HG03175 (cell line): ENCODE data around the gene PLEK.
A peak's percentile ranks its signal among the peaks of the same experiment; 100 is the strongest.
"Not testable (repeated sequence)": the region's sequence is repeated elsewhere in the genome, so short reads cannot be mapped to it uniquely, and the experiment has no call there.

ENCODE experiments used
- ATAC-seq: cut with Tn5 transposase; IDR thresholded peaks from one replicate; pipeline ENCODE4 v1.9.1; 2021; ENCODE audit warnings: mild to moderate bottlenecking, moderate library complexity; ENCODE audit not compliant: unreplicated experiment

The PLEK gene

GRCh38 chr2:68352651-68353391 is 12.3 kb upstream of the PLEK start:
- no peak for ATAC-seq

DNA sequence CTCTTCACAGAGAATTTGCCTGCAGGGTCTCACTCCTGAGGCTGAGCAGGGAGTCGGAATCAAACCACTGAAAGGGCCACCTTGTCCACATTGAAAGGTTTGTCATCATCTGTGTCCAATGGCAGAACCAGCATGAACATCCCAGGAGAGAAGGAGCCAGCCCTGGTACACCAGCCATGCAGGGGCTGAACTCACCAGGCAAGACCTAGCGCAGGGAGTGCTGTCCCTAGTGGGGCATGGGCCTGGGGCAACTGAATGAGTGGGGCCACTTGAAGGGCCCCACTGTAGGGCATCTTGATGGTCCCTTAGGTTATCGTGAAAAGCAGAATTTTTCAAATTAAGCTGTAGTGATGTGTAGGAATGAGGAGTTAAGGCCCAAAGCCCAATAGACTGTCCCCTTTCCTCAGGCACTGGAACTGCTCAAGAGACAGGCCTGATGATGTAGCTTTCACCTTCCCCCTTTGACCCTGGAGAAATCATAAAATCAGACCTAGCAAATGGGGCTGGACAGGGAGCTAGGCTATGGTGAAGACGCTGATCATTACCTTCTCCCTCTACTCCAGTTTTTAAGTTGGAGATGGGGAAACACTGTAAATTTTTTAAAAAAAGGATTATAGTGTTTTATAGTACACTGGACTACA is 8.4 kb upstream of the PLEK start:
- no peak for ATAC-seq

GRCh38 chr2:68357605-68358337 is 7.3 kb upstream of the PLEK start:
- ATAC-seq = peak; percentile 65

- ATAC-seq = no peak
These were observed 5.2 kb upstream of the PLEK start for GRCh38 chr2:68359889-68360288.

GRCh38 chr2:68362069-68362468 is 3.0 kb upstream of the PLEK start:
- ATAC-seq = peak; percentile 48

DNA sequence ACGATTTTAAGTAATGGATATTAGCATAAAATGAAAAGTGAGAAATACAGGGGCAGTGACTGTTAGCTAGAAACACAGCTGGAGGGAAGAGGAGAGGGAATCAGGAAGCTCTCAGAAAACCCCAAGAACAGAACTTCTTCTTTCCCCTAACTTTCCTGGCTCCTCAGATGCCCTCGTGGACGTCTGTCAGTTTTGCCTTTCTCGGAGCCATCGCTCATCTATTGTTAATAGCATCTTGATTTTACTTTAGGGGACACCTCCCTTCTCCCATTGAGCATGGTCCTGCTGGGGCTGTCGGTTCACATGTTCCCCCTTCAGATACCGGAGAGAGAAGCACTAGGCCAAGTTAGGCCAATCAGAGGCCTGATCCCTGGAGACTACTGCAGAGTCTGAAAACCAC is 2.3 kb upstream of the PLEK start:
- ATAC-seq = no peak

- no peak for ATAC-seq
These were observed 1.4 kb upstream of the PLEK start for GRCh38 chr2:68363721-68364120.

DNA sequence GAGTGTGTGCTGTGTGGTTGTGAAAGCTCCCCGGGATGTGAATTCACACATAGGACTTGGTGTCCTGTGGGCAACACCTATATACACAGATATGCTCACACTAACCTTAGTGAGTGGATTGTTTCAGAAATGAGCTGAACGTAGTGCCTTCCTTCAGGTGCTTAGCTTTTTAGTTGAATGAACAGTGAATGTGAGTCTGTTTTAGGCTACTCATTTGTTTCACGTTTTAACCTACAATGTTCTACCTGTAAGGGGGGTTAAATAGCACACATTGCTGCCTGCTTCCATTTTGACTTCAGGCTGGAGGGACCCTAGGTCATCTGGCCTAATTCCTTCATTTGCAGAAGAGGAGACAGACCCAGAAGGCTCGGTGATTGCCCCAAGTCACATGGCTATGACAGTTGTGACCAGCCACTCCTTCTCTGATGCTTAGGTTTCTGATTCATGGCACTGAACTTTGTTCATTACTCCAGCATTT is 1.0 kb downstream of the PLEK start:
- peak; percentile 36 for ATAC-seq

DNA sequence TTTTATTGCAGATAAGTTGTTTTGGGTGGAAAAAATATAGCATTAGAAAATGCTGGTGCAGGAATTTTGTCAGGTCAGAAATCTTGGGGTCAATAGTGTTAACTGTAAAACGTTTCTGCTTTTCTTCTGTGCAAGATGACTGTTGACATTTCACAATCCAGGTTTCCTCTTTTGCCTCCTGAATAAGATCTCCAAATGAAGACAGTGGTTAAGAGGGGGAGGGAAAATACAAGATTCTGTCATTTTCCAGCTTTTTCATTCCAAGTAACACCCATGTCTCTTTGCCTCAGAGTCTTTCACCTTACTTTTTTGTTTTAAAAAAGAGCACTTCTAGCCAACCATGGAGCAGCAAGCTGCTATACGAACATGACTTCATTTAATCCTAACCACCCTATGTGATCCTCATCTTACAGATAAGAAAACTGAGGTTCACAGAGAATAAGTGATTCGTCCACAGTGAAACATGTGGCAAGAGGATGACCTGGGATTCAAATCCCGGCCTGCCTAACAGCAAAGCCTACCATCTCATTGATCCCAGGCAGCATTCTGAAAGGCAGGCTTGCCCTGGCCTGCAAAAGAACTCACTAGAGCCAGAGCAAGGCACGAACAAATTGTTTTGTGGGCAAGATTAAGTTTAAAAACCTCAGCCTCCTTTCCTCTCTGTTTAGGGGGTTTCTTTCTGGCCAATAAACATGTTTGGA is 3.0 kb downstream of the PLEK start:
- no peak for ATAC-seq

DNA sequence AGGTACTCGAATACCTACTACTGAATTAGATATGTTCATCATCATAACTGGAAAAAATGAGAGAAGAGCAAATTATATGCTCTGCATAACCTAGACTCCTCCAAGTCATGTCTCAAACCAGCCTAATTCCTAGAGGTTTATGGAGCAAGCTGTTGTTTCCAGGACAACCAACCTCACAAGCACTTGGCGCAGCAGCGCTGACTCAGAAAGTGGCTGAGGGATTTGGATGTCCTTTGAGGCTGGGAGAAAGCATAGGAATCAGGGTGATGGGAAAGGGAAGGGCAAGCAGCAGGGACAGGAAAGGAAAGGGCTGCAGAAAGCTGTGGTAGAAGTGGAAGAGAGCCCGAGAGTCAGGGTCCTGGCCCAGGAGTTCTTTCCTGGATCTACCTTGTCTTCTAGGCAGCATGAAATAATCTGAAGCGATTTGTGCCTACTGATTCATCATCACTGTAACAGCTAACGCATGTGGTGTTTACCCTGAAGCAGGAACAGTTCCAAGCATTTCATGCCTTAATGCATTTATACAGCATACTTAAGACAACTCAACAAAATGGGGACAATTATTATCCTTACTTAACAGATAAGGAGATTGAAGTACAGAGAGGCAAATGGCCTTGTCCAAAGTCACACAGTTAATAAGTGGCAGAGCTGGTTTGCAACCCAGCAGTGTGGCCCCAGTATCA is 3.7 kb downstream of the PLEK start:
- ATAC-seq = no peak

- no peak for ATAC-seq
These were observed 4.3 kb downstream of the PLEK start for GRCh38 chr2:68369337-68369734.

DNA sequence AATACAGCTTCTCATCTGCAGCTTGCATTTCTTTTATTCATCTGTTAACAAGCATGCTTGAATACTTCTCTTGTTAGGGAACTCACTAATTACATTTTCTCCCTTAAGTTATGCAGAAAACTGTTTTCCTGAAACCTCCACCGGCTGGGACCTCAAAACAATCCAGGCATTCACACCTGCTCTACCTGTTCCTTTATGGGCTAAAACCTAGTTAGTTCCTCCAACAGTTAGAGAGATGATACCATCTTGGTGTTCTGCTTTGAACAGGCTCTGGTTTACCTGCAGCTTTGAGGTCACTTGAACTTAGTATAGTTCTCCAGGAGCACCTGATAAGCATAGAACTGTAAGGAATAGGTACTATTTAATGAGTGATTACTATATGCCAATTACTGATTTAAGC is 6.1 kb downstream of the PLEK start:
- ATAC-seq = no peak

DNA sequence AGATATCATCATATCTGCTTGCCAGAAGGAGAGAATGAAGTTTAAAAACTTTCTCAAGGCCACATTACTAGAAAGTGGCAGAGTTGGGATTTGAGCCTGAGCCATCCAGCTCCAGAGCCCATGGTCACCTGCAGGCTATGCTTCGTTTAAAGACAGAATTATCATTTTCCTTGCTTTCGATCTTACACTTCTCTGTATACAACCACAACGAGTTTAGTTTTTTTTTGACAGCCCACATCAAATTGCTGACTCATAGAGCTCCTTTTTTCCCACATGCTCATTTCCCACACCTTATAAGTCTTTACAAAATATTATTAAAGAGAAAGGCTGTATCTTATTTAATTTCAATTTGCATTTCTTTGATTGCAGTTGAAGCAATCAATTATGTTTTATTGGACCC is 6.5 kb downstream of the PLEK start:
- ATAC-seq = no peak

- no peak for ATAC-seq
These were observed 7.4 kb downstream of the PLEK start for GRCh38 chr2:68372485-68372884.

GRCh38 chr2:68374184-68374583 is 9.1 kb downstream of the PLEK start:
- ATAC-seq = no peak

- no peak for ATAC-seq
These were observed 10.5 kb downstream of the PLEK start for GRCh38 chr2:68375582-68375981.

DNA sequence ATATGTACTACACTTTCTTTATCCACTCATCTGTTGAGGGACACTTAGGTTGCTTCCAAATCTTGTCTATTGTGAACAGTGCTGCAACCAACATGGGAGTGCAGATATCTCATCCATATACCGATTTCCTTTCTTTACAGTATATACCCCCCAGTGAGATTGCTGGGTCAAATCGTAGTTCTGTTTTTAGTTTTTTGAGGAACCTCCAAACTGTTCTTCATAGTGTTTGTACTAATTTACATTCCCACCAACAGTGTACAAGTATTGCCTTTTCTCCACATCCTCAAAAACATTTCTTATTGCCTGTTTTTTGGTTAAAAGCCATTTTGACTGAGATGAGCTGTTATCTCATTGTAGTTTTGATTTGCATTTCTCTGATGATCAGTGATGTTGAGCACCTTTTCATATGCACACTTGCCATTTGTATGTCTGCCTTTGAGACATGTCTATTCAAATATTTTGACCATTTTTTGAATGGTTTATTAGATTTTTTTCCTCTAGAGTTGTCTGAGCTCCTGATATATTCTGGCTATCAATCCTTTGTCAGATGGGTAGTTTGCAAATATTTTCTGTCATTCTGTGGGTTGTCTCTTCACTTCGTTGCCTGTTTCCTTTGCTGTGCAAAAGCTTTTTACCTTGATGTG is 12.2 kb downstream of the PLEK start:
- no peak for ATAC-seq

DNA sequence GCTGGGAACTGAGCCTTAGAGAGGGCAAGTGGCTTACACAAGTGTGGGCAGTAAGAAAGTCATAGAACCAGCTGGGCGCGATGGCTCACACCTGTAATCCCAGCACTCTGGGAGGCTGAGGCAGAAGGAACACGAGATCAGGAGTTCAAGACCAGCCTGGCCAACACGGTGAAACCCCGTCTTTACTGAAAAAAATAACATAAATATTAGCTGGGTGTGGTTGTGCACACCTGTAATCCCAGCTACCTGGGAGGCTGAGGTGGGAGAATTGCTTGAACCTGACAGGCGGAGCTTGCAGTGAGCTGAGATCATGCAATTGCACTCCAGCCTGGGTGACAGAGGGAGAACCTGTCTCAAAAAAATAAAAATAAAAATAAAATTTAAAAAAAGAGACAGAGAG is 13.7 kb downstream of the PLEK start:
- not testable (repeated sequence) for ATAC-seq

- no peak for ATAC-seq
These were observed 14.2 kb downstream of the PLEK start for GRCh38 chr2:68379184-68379708.

DNA sequence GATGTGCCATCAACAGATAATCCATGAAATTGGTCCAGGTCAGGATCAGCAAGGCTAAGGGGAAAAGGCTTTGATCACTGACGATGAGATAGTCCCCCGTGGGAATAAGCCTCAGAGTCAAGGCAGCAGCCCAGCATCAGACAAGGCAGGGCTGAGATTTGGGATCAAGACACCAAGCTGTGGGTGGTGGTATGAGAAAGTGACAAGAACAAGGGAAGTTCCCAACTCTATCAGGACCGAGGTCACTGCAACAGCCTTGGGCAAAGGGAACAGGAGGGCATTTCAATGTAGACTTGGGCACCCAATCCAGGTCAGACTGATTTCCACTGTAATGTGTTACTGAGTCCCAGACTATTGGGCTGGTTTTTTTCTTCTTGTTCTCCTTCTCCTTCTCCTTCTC is 18.7 kb downstream of the PLEK start:
- ATAC-seq = no peak
